GM12874 (cell line): ENCODE results near the gene FAM120C.

Source experiments
- TF ChIP-seq, protein P1 (sequence below): IDR thresholded peaks from 2 replicates; pipeline ENCODE4 v1.5.1; 2011; ENCODE audit warnings: low read depth, mild to moderate bottlenecking, control low read depth, low read length, moderate library complexity; ENCODE audit not compliant: insufficient read depth

Gene FAM120C

GRCh38 chrX:54076903-54077302 is 106.2 kb downstream of the FAM120C start:
- TF ChIP-seq, protein P1, sequence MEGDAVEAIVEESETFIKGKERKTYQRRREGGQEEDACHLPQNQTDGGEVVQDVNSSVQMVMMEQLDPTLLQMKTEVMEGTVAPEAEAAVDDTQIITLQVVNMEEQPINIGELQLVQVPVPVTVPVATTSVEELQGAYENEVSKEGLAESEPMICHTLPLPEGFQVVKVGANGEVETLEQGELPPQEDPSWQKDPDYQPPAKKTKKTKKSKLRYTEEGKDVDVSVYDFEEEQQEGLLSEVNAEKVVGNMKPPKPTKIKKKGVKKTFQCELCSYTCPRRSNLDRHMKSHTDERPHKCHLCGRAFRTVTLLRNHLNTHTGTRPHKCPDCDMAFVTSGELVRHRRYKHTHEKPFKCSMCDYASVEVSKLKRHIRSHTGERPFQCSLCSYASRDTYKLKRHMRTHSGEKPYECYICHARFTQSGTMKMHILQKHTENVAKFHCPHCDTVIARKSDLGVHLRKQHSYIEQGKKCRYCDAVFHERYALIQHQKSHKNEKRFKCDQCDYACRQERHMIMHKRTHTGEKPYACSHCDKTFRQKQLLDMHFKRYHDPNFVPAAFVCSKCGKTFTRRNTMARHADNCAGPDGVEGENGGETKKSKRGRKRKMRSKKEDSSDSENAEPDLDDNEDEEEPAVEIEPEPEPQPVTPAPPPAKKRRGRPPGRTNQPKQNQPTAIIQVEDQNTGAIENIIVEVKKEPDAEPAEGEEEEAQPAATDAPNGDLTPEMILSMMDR = no peak

DNA sequence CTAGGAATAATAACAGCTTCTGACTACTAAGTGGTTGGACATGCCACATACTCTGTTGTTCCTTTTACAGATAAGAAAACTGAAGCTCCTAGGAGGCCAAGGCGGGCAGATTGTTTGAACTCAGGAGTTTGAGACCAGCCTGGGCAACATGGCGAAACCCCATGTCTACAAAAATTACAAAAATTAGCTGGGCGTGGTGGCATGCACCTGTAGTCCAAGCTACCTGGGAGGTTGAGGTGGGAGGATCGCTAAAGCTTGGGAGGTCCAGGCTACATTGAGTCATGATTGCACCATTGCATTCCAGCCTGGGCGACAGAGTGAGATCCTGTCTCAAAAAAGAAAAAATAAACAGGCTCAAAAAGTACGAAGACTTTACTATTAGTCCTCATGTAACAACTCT is 108.2 kb downstream of the FAM120C start:
- TF ChIP-seq, protein P1 = no peak

DNA sequence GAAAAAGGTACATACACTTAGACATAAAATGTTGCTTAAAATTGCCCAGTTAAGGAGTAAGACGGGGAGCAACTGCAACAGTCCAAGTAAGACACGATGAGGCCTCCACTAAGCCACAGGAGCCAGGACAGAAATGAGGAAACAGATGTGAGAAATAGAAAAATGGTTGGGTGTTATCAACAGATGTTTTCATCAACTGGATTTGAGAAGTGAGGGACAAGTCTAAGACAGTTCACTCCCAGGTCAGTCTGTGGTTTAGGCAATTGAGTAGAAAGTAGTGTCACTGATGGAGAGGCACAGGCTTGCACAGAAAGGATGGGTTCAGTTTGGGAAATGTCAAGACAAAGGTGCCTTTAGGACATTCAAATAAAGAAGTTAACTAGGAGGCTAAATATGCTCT is 115.3 kb downstream of the FAM120C start:
- TF ChIP-seq, protein P1 = no peak

DNA sequence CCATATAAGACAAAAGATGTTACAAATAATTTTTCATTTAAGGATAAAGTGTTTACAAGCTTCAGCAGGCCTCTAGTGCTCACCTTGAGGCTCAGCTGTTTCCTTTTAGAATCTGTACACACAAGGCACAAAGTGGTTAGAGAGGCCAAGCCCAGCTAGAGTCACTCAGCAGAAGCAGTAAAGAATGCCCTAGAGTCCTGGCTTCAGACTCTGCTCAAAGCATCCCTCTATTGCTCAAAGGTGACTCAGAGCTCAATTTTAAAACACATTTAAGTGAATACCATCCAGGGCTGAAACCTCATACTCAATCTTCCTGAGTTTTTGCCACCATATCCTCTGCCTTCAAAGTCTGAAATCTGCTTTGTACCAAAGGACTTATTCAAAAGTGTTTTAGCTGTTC is 116.2 kb downstream of the FAM120C start:
- TF ChIP-seq, protein P1 = no peak

DNA sequence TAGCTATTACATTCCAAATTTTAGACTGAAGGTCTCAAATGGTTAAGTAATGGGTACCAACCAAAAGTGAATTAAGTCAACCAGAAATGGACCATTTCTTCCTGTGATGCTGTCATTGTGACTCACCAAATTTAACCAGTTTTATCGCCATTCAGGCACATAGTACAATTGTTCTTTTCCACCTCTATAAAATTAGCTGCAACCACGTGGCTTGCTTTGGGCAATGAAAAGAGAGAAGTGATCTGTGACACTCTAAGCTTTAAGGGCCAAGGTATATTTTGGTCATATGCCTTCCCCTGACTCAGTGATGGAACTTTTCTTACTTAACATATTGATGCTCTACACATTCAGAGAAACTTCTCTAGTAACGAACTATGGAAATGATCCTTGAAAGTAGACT is 118.5 kb downstream of the FAM120C start:
- TF ChIP-seq, protein P1 = no peak

GRCh38 chrX:54063361-54063760 is 119.7 kb downstream of the FAM120C start:
- TF ChIP-seq, protein P1 = no peak

DNA sequence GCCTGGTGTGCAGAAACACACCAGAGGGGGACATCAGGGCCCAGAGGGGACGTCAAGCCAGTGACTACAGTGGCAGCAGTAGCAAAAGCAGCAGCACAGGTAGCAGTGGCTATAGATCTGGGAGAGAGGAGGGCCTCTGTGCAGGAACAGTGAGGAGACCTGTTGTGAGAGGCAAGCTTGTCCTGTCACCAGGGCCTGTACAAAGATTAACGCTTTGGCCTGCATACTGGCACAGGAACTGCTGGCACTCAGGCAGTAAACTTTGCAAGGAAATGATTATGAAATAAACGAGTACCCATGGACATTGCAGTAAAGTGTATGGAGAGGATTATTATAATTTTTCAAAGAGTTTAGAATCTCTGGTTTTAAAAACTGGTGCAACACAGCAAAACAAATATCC is 133.3 kb downstream of the FAM120C start:
- TF ChIP-seq, protein P1 = no peak

DNA sequence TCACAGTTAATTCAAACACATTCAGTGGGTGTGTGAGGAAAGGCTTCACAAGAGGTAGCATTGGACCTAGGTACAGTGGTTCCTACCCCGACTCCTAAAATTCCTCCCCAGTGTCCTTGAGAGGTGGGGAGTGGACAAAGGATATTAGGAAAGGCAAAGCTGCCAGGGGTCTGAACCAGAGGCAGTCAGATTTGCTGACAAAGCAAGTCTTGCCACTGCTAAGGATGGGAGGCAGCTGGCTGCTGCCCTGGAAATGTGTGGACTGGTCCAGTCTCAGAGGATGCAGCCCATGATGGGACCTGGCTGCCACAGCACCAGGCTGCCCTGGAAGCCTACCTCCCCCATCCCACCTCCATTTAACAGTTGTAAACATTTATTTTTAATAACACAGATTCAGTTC is 134.6 kb downstream of the FAM120C start:
- TF ChIP-seq, protein P1 = no peak
